ELR (cell line): ENCODE results near the gene MYL6.

Experiments
- DNase-seq: peaks from one replicate; pipeline ENCODE4 v3.0.0-alpha.2; 2015; ENCODE audit warnings: low read depth

The MYL6 gene

DNA sequence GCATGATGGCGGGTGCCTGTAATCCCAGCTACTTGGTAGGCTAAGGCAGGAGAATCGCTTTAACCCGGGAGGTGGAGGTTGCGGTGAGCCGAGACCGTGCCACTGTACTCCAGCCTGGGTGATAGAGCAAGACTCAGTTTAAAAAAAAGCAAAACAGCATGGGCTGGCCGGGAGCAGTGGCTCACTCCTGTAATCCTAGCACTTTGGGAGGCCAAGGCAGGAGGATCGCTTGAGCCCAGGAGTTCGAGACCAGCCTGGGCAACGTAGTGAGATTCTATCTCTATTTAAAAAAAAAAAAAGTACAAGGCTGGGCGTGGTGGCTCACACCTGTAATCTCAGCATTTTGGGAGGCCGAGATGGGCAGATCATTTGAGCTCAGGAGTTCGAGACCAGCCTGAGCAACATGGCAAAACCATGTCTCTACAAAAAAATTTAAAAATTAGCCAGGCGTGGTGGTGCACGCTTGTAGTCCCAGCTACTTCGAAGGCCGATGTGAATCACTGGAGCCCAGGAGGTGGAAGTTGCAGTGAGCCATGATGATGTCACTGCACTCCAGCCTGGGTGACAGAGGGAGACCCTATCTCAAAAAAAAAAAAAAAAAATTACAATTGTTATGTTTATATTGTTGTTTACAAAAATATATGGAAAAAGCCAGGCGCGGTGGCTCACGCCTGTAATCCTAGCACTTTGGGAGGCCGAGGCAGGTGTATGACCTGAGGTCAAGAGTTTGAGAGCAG, 1.5 kb upstream of the MYL6 start:
- DNase-seq, result peak; percentile 76

DNA sequence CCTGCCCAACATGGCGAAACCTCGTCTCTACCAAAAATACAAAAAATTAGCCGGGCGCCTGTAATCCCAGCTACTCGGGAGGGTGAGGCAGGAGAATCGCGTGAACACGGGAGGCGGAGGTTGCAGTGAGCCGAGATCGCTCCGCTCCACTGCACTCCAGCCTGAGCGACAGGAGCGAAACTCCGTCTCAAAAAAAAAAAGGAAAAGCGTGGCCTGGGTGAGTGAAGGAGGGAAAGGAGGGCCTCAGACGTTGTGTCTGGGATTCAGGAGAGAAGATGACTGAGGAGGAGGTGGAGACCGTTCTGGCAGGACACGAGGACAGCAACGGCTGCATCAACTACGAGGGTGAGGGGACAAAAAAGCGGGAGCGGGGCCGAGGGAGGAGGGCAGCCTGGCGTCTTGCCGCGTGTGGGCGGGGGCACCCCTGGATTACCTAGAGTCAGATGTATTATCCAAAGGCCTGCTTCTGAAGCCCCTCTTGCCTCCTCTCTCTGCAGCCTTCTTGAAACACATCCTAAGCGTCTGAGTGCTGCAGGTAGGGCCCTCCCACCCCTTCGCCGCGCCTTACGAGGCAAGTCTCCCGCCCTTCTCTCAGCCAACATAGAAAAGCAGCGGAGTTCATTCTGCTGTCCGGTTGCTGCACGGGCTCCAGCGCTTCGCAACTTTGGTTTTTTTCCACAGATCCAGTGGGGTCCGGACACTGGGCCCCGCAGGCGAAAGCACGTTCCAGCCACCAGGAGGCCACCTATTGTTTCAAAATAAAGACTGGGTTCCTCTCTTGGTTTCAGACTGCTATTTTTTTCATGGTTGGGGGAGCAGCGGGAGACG, 744 bp upstream of the MYL6 start:
- peak; percentile 93 for DNase-seq

DNA sequence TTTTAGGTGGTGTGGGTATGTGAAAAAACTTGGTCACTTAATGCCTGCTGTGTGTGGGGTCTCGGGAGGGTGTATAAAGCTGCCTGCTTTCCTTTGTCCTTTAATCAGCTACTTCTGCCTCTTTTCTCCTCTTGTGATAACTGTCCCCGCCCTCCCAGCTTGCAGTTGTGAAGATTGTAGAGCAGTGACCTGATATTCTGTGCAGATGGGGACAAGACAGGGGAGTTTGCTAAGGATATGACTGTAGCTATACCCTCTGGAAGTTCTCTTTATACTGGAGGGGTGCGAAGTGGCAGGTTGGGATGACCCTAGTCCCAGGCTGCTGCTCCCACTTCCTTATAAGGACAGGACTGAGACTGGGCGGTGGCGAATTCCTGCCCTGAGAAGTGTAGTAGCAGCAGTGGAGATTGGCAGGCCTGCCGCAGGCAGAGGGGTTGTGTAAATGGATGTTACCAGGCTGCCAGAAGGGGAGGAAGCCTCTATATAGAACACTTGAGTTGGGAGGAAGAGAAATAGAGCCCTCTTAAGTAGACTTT, 835 bp downstream of the MYL6 start:
- DNase-seq, result peak; percentile 66

DNA sequence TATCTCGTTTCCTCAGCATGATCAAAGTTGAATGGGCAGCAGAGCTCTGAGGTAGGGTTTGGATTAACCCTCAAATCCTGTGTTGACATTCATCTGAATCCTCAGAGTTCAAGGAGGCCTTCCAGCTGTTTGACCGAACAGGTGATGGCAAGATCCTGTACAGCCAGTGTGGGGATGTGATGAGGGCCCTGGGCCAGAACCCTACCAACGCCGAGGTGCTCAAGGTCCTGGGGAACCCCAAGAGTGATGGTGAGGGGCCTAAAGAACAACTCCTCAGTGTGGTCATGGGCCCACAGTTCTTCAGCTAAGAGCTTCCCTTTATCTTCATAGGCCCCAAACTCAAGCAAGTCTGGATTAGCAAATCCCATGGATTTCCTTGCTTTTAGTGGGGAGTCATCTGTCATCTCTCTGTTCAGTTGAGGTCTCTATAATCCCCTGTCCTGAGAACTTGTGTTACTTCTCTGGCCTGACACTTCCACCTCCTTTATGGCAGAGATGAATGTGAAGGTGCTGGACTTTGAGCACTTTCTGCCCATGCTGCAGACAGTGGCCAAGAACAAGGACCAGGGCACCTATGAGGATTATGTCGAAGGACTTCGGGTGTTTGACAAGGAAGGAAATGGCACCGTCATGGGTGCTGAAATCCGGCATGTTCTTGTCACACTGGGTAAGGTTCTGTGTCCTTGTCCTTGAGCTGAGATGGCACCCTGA, 1.5 kb downstream of the MYL6 start:
- no peak for DNase-seq

DNA sequence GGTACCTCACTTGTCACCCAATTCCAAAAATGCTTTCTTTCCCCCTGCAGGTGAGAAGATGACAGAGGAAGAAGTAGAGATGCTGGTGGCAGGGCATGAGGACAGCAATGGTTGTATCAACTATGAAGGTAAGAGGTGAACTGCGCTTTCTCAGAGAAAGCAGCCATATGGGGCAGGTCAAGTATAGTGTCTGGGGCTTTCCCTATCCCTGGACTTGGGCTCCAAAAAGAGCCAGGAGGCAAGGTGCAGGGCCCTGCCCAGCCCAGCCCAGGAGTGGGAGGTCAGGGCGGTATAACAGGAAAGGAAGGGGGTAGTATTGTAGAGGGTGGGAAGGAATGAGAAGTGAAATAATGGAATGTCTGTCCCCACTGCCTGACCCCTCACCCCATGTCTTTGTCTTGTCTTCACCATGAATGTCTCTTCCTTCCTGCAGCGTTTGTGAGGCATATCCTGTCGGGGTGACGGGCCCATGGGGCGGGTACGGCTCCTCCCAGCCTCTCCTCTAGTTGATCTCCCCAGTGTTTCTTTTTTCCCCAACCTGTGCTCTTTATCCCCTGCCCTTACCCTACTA, 2.1 kb downstream of the MYL6 start:
- DNase-seq, result peak; percentile 81

DNA sequence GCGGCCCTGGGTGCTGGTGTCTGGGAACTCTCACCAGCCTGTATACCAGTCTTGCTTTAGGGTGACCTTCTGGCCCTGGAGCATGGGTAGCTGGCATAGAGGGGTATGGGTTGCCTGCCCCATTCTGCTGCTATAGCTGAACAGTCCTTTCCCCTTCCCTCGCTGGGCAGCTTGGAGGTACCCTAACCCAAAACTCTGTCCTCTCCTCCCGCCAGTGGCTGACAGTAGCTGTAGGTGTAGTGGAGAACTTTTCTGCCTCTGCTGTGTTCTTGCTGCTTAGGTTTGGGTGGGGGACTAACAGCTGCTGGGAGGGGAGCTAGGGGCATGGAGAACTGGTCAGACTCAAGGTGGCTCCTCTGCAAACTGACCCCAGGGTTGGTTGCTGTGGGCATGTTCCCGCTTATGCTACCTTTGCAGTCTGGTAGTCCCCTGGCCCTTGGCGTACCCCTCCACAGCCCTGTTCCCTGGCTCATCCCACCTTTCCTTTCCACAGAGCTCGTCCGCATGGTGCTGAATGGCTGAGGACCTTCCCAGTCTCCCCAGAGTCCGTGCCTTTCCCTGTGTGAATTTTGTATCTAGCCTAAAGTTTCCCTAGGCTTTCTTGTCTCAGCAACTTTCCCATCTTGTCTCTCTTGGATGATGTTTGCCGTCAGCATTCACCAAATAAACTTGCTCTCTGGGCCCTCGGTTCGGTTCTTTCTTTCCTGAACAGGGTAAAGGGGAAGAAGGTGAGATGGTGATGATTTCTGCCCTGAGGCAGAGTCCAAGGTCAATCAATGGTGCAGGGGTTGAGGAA, 2.9 kb downstream of the MYL6 start:
- no peak for DNase-seq

DNA sequence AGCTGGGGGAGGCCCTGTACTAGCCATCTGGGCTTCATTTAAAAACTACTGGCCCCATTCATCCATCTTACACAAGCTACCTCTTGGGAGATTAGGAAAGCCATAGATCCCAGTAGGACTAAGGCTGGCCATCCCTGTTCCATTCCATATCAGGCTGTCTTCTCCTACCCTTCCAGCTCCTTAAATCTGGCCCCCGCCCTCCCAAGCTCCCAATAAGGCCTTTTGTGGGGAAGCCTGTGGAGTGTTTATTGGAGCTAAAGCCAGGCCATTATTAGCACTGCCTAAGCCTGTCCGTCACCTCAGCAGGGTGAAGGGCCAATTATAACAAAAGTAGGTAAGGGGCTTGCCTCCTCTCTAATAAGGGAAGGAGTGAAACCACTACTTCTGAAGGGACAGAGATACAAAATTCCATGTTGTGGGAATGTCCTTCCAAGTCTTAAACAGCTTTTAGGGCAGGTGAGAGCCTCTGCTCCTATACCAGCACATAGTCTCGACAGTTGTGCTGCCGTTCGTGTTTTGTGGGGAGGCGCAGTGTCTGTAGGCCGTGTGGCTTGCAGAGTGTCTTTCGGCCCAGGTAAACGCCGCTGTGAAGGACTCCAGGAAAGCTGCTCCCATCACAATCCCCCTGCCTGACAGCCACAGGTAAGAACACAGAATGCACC, 3.7 kb downstream of the MYL6 start:
- DNase-seq, result no peak

DNA sequence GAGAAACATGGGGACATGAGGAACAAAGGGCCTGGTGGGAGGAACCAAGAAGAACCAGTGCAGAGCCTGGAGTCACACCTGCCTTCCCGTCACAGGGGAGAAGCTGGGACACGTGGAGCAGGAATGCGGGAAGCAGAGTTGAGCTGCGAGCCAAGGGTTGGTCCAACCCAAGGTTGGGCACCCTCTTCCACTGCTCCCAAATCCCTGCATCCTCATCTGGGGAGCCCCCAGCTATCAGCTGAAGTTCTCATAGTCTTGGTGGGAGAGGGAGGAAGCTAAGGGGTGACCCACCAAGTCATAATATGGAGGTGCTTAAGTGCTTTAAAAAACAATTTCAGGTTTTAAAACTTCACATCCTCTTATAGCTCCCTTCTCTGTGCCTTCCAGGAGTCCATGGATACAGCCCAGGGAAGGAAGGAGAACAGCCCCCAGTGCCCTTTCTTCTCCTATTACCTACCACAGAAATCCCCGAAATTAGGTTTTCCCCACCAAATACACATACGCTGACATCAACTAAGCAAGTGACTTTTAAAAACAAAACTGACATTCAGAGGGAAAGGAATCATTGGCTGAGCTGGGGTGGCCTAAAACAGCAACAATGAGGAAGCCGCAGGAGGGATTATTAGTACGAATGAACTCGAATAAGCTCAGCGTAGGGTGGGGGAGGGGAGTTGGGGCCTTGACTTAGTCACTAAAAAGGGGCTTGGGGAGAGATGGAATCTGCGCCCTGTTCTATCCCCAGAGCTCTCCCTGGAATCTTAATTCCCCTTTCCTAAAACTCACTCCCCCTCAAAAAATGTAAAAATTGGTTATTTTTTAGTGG, 4.5 kb downstream of the MYL6 start:
- DNase-seq, result no peak

DNA sequence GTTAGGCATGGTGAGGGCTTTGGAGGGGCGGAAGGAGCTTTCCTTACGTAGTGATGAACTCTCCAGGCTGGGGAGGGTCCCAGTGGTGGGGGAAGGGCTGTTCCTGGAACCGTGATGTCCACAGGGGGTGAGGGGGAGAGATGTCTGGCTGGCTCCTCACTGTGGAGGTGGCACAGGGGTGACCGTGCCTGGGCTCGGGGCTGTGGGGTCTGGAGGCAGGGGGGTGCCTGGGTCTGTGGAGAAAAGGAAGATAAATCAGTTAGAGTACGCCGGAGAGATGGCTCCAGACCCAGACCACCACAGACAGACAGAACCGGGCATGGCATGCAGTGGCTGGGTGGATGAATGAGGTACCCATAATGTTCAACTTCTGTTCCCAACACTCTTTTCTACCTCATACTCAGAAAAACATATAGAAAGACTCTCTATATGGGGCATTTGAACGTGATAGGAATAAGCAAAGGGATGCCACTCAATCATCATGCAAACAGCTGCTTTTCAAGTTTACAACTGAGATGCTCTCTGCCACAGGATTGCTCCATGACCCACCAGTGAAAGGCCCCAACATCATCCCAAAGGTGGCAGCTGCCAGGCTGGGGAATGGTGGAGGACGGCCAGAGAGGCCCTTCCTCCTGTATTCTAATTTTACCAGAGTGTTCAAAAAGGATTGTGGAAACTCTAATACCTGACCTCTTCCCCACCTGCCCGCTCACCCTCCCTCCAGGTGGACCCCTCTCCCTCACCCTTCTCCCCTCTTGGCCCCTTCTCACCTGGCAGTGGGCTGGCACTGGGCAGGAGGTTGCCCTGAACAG, 5.6 kb downstream of the MYL6 start:
- DNase-seq, result no peak

DNA sequence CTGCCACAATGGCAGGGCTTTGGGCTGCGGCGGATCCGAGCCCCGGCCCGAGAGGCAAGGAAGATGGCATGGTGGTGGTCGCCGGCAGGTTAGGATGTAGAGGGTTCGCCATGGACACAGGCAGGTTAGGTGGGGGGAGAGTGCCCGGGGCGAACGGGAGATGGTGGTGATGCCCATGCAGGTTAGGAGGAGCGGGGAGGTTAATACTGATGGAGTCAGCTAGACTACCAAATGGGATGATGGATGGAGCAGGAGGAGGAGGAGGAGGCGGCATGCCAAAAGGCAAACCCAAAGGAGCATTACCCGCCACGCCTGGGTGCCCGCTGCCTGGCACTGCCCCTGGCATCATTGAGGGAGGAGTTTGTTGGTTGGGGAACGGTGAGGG, 6.2 kb downstream of the MYL6 start:
- DNase-seq, result no peak

DNA sequence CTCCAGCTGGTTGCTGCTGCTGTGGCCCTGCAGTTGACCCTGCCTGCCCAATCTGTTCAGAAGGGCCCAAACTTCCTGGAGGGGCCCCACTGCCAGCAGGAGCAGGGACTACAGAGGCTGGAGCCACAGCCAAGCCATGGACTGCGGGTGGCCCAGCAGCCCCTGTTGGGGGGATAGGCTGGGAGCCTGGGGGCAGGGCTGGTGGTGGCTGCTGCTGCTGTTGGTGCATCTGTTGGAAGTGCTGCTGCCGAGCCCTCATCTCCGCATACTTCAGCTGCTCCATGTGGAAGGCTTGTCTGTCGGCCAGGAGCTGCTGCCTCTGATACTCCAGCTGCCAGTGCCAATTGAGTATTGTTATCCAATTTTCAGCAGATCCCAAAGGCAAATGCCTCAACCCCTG, 7.2 kb downstream of the MYL6 start:
- DNase-seq, result no peak

DNA sequence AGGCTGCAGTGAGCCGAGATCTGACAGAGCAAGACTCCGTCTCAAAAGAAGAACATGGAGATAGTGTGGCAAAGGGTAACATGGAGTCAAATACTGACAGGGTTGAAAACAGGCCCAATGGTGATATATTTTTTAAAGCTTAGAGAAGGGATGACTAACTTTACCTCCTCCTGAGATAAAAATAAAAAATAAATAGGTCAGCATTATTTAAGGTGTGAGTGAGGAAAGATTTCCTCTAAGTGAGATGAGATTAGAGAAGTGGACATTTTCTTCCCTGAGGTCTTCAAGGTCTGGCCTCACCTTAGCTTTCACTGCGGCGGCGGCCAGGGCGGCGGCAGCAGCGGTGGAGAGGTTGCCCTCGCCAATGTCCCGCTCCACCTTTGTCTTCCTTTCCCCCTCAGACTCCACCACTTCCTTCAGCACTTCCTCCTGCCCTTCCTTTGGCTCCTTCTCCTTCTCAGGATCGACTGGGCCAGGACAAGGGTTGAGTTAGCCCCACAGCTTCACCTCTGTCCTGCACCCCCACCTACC, 11.1 kb downstream of the MYL6 start:
- DNase-seq, result no peak

DNA sequence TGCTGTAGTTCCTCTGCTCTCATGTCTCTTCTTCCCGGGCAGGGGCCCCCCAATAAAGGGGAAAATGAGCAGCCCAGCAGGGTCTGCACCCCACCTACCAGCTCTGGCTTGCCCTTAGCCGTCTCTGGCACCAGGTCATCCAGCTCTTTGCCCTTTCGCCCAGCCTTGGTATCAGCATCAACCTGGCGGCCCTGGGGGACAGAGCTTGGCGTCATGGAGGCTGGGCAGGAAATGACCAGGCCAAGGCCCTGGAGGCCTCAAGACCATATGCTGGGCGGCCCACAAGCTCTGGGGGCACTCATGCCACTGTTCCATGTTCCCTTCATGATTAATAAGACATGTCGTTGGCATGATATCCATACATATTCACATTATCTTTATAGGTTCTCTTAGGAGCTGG, 14.7 kb downstream of the MYL6 start:
- no peak for DNase-seq

DNA sequence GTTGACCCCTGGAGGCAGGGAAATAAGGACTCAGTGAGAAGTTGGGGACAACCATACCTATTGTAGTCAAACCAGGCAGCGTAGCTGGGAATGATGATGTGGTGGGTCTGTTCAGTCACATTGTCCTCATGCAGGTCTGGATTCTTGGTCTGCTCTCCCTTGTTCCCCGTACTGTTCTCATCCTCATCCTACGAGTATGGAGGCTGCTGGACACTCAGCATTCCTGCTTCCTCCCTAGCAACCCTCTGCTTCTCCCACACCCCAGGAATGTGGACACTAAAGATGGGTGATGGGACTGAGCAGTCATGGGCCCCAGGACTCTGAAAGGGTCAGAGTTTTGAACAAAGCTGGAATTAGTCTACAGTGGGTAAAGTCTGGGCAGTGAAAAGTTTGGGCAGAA, 20.2 kb downstream of the MYL6 start:
- DNase-seq, result no peak

DNA sequence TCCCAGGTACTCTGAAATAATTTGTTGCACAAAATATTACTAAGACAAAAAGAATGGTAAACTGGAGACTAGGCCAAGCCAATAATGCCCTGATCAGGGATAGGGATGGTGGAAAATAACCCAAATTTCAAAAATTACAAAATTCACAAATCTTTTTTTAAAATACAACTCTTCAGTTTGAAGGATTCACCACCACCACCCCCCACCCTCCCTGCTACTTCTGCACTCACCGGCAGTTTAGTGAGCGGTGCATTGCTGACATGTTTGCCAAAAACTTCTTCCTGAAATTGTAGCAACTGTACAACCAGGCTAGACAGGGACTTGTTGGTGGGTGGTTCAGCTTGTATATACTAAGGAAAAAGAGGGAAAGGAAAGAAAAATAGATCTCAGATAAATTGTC, 28.8 kb downstream of the MYL6 start:
- no peak for DNase-seq

DNA sequence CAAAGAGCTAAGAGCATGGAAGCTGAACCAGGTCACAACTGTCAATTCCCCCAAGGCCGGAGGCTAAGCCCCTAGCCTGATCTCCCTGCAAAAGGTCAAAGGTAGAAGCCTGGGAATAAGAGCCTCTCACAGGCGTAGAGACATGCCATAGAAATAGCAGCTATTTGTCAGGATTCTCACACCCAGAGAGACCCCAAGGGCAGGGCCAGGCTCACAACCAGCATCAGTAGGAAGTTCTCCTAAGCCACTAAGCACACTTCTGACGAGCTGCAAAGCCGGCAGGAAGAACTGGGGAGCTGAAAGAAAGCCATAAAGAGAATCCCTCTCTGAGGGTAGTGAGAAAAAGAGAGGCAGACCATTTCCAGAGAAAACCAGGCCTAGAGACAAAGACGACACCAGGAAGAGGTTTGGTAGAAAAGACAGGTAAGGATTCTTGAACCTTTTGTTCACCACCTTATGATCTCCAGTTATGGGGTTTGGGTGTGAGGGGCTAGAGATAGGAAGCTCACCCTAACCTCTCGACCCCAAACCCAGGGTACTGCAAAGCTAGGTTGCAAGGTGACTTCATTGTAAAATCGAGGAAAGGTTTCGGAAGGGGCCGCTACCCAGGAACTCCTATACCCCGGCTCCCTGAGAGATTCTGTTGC, 30.1 kb downstream of the MYL6 start:
- peak; percentile 37 for DNase-seq

DNA sequence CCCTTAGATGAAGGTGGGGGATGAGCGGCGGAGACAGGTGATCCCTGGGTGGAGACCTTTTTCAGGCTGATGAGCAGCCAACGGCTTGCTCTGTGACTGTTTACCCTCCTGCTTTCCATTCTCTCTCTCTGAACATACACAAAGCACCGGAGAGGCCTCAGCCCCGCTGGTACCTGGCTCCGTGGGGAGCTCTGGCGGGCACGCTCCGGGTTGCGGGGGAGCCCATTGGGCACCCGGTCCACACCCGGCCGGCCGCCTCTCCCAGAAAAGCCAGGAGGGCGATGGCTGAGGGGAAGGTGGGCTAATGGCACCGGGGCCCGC, 30.6 kb downstream of the MYL6 start:
- DNase-seq, result peak; percentile 29

DNA sequence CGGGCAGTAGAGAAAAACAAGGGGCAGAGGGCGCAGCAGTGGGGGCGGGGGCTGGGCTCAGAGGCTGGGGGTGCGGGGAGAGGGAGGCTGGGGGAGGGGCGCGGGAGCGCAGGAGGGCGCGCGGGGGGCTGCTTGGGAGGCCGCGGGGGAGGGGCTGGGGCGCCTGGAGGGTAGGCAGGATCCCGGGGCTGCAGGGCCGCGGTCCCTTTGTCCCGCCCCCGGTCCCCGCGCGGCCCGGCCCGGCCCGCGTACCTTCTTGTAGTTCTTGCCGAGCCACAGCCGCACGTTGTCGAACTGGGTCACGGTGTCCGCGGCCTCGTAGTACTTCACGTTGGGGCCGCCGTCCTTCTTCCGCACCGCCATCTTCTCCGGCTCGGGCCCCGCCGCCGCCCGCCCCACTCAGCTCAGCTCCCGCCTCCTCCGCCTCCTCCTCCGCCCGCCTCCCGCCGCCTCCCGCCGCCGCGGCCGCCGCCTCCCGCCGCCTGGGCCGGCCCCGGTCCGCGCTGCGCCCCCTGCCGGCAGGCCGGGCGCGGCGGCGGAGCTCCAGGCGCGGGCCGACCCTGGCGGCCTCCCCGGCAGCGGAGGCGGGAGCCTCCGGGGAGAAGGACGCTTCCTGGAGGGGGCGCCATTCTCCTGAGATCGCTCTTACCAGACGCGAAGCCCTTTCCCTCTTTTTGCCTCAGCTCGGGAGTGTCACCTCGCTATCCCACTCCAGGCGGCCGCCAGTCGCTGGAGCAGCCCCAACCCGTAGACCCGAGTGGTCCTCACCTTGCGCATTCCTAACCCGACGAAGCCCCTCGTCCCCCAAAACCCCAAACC, 31.1 kb downstream of the MYL6 start, which contains the start of gene SMARCC2:
Gene SMARCC2 (minus strand): TSS at position 385 of the 819 bp plus-strand sequence. CDS start 22 bp downstream, at position 363.
- peak; percentile 92 for DNase-seq
